Activated CD4-positive, alpha-beta T cell treated with anti-CD3 and anti-CD28 coated beads for 36 hours (primary cell): Measurements from ENCODE around the gene STAT6. TPM values are rescaled to one million over a fixed set of nuclear protein-coding genes. Genes with fewer than 3 reads are reported as not detected.

Experiments used
- ATAC-seq: fragments of 200-7000 bp; cut with Tn5 transposase; one replicate; pipeline ENCODE4 v1.10.0; 2021; ENCODE audit warnings: mild to moderate bottlenecking, moderate library complexity
- CTCF ChIA-PET: fragments of 350-600 bp; sonication (Branson Sonifier 250); formaldehyde crosslinking; loops from one replicate; lab custom pipeline; 2021; ENCODE audit warnings: antibody characterized with exemption; lab: Charles Lee
- POLR2A ChIA-PET: fragments of 350-600 bp; sonication (Branson Sonifier 250); formaldehyde crosslinking; loops from one replicate; lab custom pipeline; 2021; ENCODE audit warnings: antibody characterized with exemption, inconsistent platforms; lab: Charles Lee
- DNase-seq: peaks from one replicate; pipeline ENCODE4 v3.0.0-alpha.2; 2020
- H3K27ac Mint-ChIP-seq: one replicate; pipeline ENCODE4 v1.8.0; 2021; ENCODE audit warnings: mixed read lengths
- H3K27me3 Mint-ChIP-seq: one replicate; pipeline ENCODE4 v1.8.0; 2021; ENCODE audit warnings: mixed read lengths
- H3K36me3 Mint-ChIP-seq: one replicate; pipeline ENCODE4 v1.8.0; 2021; ENCODE audit warnings: low read depth, mixed read lengths
- H3K4me1 Mint-ChIP-seq: one replicate; pipeline ENCODE4 v1.8.0; 2021; ENCODE audit warnings: mixed read lengths
- H3K4me3 Mint-ChIP-seq: one replicate; pipeline ENCODE4 v1.8.0; 2021; ENCODE audit warnings: mild to moderate bottlenecking, moderate library complexity, mixed read lengths
- H3K9me3 Mint-ChIP-seq: one replicate; pipeline ENCODE4 v1.8.0; 2021; ENCODE audit warnings: low read depth, mixed read lengths
- intact Hi-C, 2 experiments: fragments of 100-400 bp; cut with DNase I in 1 of 2; cut with micrococcal nuclease in 1 of 2; formaldehyde crosslinking; loops; one replicate each; pipeline versions ENCODE4 v1.14.2 to v1.15.1; 2022 to 2024; cut with DNase I, micrococcal nuclease
- total RNA-seq, 2 experiments: library from RNA; stranded (reverse); gene quantifications; one replicate each; pipeline ENCODE4 v1.2.3, GENCODE V29; 2021

Gene STAT6
- total RNA-seq, 2 experiments from 2014 or later = 250 to 288 TPM

DNA sequence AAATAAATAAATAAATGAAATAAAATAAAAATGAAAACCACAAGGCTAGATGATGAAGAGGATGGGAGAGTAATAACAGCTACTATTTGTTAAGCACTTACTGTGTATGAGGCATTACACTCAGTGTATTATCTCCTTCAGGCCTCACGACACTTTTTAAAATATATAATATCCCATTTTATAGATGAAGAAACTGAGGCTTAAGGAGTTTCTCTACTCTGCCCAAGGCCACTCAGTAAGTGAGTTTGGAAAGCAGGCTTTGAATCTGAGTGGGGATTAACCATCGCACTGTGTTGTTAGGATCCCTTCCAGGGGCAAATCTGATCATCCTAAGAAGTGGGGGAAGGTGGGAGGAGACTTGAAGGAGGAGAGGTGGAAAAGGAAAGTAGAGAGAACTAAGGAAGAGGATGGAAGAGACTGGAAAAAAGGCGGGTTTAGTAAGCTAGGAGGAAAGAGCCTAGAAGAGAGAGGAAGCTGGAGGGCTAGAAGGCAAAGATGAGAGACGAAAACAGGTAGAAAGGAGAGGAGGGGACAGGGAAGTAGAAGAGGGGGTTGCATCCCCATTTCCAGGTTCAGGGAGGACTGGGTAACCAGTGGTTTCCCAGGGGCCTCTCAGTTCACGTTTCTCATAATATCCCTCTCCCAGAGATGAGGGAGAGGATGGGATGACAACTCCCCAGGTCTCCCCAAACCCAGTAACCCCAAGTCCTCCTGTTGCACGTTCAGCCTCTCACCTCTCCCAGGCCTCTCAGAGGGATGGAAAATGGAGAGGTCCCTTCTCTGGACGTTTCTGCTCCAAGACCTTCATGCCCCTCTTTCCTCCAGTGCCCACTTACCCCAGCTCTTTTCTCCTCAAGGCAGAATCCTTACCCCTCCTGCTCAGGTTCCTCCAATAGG lies 1.7 kb downstream of the STAT6 start:
- POLR2A ChIA-PET = interaction anchor here (0.7 to 3.0 kb wide), 4 partner anchors 18 to 349 kb away, joined by 3 to 15 read pairs (median 3); partner anchors contain the start of genes LRP1 and NAB2
- Mint-ChIP-seq H3K36me3 (peaks cover 56% of the 10 kb centered on the region), H3K4me3 (peak overlapping the region; percentile 98), H3K27ac (peak overlapping the region; percentile 97), H3K4me1 (peaks cover 63% of the 10 kb centered on the region), H3K27me3 (no peaks in the 10 kb centered on the region), H3K9me3 (no peaks in the 10 kb centered on the region)
- no peak for ATAC-seq
- no peak for DNase-seq
- intact Hi-C loops = loop anchor here (1.0 to 5.0 kb wide), 5 partner anchors 15 to 473 kb away; partner anchors contain the start of genes PRIM1 (in 1 of the 2) and PTGES3 (in 1 of the 2)
- CTCF ChIA-PET = interaction anchor here (0.7 to 24.0 kb wide), 9 partner anchors 9 to 347 kb away, joined by 3 to 411 read pairs (median 13); partner anchors contain the start of gene NEMP1

DNA sequence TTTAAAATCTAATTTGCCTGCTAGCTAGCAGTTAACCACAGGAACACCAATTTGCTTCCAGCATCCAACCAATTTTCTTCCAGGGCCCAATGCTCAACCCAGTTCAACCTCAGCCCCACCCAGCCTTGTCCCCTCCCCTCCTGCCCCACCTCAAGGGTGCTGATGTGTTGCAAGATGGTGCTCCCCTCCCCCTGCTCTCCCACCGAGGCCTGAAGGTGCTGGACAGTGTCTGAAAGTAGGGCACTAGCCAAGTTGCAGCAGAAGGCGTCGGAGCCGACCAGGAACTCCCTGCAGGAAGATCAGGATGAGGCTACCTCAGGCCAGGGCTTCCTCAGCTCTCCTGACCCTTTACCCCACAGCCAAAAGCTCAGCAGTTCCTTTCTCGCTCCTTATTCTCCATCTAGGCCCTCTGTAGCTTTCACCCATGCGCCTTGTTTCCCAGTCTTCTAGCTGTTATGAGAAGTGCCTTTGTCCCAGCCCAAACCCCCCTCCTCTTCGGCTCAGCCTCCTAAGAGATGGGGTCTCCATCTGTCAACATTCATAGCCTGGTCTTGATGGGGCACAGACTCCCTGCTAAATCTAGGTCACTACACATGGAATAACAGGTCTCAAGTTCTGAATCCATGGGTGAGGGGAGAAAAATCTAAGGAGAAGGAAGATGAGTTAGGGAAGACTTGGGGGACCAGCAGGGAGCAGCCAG lies 3.6 kb downstream of the STAT6 start:
- H3K27ac Mint-ChIP-seq = peak overlapping the region; percentile 81
- ChIA-PET CTCF (interaction anchor here (1.1 to 24.0 kb wide), 7 partner anchors 8 to 346 kb away, joined by 3 to 411 read pairs (median 4); partner anchors contain the start of gene NEMP1), POLR2A (interaction anchor here (1.2 kb wide), 1 partner anchor 38 kb away, joined by 3 read pairs; no protein-coding TSS in a partner anchor)
- peak overlapping the region; percentile 22 for H3K4me3 Mint-ChIP-seq
- ATAC-seq (no peak), DNase-seq (no peak)
- H3K4me1 Mint-ChIP-seq = peaks cover 69% of the 10 kb centered on the region
- no peaks in the 10 kb centered on the region for H3K9me3 Mint-ChIP-seq
- intact Hi-C loops = no loop called here
- no peaks in the 10 kb centered on the region for H3K27me3 Mint-ChIP-seq
- peaks cover 67% of the 10 kb centered on the region for H3K36me3 Mint-ChIP-seq

DNA sequence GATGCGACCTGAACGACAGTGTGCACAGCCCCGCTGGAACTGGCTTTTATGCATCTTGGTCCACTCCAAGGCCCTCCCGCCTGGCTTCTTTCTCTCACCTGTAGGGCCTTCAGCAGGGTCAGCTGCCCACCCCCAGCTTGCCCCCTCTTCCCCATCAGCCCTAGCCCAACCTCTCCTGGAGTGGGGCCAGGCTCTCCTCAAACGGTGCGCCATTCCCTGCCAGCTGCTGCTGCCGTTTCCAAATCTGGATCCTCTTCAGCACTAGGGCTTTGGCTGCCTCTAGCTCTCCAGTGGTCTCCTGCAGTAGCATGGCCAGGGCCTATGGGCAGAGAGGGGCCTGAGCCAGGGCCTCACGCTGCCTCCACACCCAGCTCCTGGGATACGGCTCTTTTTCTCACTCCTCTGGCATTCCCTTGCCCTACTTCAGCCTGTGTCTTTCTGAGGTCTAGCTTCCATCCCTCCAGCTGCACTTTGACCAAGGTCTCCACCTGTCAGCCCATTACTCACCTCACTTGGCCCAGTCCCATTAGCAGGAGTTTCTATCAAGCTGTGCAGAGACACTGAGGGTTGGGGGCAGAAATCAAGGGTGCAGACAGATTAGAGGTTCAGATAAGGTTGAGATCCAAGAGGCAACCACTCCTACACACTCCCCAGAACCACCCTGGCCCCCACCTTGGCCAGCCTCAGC lies 5.0 kb downstream of the STAT6 start:
- POLR2A ChIA-PET = no interaction called here
- H3K4me3 Mint-ChIP-seq = no peak overlapping the region

DNA sequence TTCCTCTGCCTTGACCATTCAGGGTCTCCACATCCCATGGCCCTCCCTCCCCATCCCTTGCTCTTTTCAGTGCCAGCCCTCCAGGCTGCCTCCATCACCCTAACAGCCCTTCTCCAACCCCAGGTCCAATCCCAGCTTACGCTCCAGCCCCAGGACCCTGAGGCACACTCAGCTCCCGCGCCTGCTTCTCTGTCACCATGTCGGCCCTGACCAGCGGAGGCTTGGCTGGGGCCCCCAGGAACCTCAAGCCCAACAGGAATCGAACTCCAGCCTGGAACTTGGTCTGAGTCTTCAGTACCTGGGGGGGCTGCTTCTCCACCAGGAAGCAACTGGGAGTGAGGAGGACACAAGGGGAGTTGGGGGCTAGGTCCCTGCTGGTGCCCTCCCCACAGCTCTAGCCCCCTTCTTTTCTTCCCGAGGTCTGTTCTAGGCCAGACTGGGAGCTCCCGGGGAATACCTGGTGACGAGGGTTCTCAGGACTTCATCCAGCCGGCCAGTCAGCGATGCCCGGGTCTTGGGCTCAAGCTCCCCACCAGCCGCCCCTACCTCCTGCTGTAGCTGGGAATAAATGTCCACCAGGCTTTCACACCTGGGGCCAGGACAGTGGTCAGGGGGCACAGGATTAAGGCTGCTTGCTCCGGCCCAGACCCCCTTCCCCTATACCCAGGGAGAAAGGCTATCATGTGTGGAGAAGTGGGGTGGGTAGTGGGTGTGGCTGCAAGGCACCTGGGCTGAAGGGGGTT lies 6.0 kb downstream of the STAT6 start:
- CTCF ChIA-PET = interaction anchor here (2.6 to 24.0 kb wide), 2 partner anchors 18 to 33 kb away, joined by 12 to 411 read pairs; partner anchors contain the start of gene NEMP1
- no peaks in the 10 kb centered on the region for H3K9me3 Mint-ChIP-seq
- no peak overlapping the region for H3K4me3 Mint-ChIP-seq
- ATAC-seq (no peak), DNase-seq (no peak)
- POLR2A ChIA-PET = no interaction called here
- H3K36me3 Mint-ChIP-seq = peaks cover 71% of the 10 kb centered on the region
- no peaks in the 10 kb centered on the region for H3K27me3 Mint-ChIP-seq
- peak overlapping the region; percentile 38 for H3K27ac Mint-ChIP-seq
- intact Hi-C loops = no loop called here
- H3K4me1 Mint-ChIP-seq = peaks cover 72% of the 10 kb centered on the region

More for the DNA sequence above, 5.0 kb downstream of the STAT6 start:
- DNase-seq = no peak
- no peaks in the 10 kb centered on the region for H3K9me3 Mint-ChIP-seq
- peaks cover 75% of the 10 kb centered on the region for H3K36me3 Mint-ChIP-seq
- CTCF ChIA-PET = interaction anchor here (1.9 to 24.0 kb wide), 3 partner anchors 10 to 34 kb away, joined by 6 to 411 read pairs (median 12); partner anchors contain the start of gene NEMP1
- H3K4me1 Mint-ChIP-seq = peaks cover 70% of the 10 kb centered on the region
- no peaks in the 10 kb centered on the region for H3K27me3 Mint-ChIP-seq
- intact Hi-C loops = no loop called here
- no peak overlapping the region for H3K27ac Mint-ChIP-seq
- no peak for ATAC-seq

DNA sequence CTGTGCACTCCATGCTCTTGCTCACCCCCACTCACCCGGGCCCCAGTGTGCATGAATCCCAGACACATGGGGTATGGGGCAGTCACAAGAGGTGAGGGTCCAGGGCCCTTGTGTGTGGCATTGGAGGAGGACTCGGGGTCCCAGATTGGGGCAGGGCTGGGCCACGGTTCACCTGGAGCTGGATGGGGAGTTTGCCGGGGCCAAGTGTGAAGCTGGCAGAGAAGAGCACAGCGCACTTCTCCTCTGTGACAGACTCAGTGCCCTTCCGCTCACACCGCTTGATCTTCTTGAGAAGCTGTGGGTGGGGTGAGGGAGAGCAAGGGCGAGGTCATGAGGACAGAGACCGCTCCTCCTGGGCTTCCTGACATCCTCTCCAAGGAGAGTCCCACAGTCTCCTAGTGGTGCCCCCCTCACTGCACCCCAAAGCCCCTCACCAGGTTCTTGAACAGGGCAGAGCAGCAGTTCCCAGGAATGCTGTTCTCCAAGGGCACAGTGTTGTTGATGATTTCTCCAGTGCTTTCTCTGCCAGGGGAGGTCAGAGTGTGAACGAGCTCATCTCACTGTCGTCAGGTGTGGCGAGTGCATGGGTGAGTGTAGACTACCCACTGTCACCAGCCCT lies 6.8 kb downstream of the STAT6 start:
- H3K4me1 Mint-ChIP-seq = peaks cover 65% of the 10 kb centered on the region
- H3K4me3 Mint-ChIP-seq = no peak overlapping the region
- no peak for ATAC-seq
- intact Hi-C loops = no loop called here
- H3K36me3 Mint-ChIP-seq = peaks cover 71% of the 10 kb centered on the region
- peak overlapping the region; percentile 38 for H3K27ac Mint-ChIP-seq
- H3K9me3 Mint-ChIP-seq = no peaks in the 10 kb centered on the region
- DNase-seq = no peak
- ChIA-PET POLR2A (interaction anchor here (0.9 kb wide), 1 partner anchor 8 kb away, joined by 3 read pairs; no protein-coding TSS in a partner anchor), CTCF (interaction anchor here (0.6 to 24.0 kb wide), 8 partner anchors 8 to 102 kb away, joined by 3 to 411 read pairs (median 4); partner anchors contain the start of gene NEMP1)
- no peaks in the 10 kb centered on the region for H3K27me3 Mint-ChIP-seq

DNA sequence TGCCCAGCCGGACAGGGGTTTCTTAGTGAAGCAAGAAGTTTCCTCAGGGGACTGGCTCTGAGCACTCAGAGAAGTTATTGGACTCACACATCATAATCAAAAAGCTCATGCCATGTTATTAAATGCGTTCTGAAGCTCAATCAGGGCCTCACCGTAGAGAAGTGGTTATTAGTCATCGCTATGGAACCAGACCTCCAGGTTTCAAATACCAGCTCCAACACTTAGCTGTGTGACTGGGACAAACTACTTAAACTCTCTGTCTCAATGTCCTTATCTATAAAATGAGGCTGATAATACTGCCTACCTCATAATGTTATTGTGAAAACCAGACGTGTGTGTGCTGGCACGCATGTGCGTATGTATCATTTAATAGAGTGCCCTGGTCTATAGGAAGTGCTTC lies 7.3 kb downstream of the STAT6 start:
- no peaks in the 10 kb centered on the region for H3K9me3 Mint-ChIP-seq
- H3K27me3 Mint-ChIP-seq = no peaks in the 10 kb centered on the region
- peak overlapping the region; percentile 38 for H3K27ac Mint-ChIP-seq
- DNase-seq (no peak), ATAC-seq (peak; percentile 43)
- ChIA-PET CTCF (interaction anchor here (0.7 to 24.0 kb wide), 7 partner anchors 8 to 101 kb away, joined by 3 to 411 read pairs (median 4); partner anchors contain the start of gene NEMP1), POLR2A (interaction anchor here (0.9 kb wide), 1 partner anchor 8 kb away, joined by 3 read pairs; no protein-coding TSS in a partner anchor)
- H3K4me3 Mint-ChIP-seq = no peak overlapping the region
- intact Hi-C loops = no loop called here
- H3K4me1 Mint-ChIP-seq = peaks cover 63% of the 10 kb centered on the region
- peaks cover 75% of the 10 kb centered on the region for H3K36me3 Mint-ChIP-seq

DNA sequence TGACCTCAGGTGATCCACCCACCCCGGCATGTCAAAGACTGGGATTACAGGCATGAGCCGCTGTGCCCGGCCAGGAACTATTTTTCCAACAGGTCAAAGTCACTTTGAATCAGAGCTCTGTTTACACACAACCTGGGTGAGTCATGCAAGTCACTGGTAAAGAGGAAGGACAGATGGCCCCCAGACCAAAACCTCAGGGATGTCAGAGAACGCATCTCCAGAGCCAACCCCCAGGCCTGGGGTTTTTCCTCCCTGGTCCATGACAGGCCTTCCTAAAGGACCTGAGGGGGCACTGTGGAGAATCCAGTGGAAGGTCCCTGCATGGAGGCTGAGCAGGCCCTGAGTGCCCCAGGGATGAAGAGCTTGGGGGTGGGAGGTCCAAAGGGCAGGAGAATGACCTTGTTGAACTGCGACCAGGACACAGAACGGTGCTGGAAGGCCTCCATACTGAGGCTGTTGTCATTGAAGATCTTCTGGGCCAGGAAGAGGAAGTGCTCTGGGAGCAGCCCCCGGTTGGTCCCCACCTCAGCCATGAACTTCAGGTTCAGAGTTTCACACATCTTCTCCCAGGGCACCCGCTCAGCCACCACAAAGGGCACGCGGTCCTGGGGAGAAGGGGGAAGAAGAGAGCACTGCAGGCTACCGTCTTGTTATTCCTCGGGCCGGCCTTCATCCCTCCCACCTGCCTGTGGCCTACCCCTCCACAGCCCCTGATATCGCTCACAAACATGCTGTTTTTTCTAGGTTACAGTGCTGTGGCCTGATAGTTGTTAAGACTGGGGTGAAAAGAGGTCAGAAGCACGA lies 9.1 kb downstream of the STAT6 start:
- Mint-ChIP-seq H3K27ac (peak overlapping the region; percentile 58), H3K4me1 (peaks cover 46% of the 10 kb centered on the region), H3K36me3 (peaks cover 72% of the 10 kb centered on the region), H3K9me3 (no peaks in the 10 kb centered on the region), H3K27me3 (no peaks in the 10 kb centered on the region), H3K4me3 (no peak overlapping the region)
- CTCF ChIA-PET = interaction anchor here (4.4 to 24.0 kb wide), 2 partner anchors 9 to 30 kb away, joined by 21 to 411 read pairs; partner anchors contain the start of genes NEMP1 and STAT6
- no peak for DNase-seq
- POLR2A ChIA-PET = no interaction called here
- intact Hi-C loops = no loop called here
- no peak for ATAC-seq

DNA sequence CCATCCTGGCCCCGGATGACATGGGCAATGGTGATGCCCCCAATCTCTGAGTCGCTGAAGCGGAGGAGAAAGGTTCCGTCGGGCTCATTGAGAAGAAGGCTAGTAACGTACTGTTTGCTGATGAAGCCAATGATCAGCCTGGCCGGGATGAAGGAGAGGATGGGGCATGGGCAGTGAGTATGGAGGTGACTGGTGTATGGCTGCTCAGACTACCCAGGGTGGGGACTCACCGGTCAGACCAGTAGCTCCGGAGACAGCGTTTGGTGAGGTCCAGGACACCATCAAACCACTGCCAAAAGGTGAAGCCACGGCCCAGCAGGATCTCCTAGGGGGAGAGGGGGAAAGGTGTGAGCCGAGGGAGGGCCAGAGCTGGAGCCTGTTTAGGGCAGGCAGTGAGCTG lies 11.4 kb downstream of the STAT6 start:
- DNase-seq (no peak), ATAC-seq (no peak)
- H3K9me3 Mint-ChIP-seq = no peaks in the 10 kb centered on the region
- H3K36me3 Mint-ChIP-seq = peaks cover 68% of the 10 kb centered on the region
- no peaks in the 10 kb centered on the region for H3K27me3 Mint-ChIP-seq
- CTCF ChIA-PET = interaction anchor here (0.6 to 24.0 kb wide), 6 partner anchors 9 to 54 kb away, joined by 3 to 411 read pairs (median 5); partner anchors contain the start of genes NEMP1 and STAT6
- peak overlapping the region; percentile 11 for H3K27ac Mint-ChIP-seq
- POLR2A ChIA-PET = no interaction called here
- intact Hi-C loops = no loop called here
- peaks cover 39% of the 10 kb centered on the region for H3K4me1 Mint-ChIP-seq
- H3K4me3 Mint-ChIP-seq = no peak overlapping the region

DNA sequence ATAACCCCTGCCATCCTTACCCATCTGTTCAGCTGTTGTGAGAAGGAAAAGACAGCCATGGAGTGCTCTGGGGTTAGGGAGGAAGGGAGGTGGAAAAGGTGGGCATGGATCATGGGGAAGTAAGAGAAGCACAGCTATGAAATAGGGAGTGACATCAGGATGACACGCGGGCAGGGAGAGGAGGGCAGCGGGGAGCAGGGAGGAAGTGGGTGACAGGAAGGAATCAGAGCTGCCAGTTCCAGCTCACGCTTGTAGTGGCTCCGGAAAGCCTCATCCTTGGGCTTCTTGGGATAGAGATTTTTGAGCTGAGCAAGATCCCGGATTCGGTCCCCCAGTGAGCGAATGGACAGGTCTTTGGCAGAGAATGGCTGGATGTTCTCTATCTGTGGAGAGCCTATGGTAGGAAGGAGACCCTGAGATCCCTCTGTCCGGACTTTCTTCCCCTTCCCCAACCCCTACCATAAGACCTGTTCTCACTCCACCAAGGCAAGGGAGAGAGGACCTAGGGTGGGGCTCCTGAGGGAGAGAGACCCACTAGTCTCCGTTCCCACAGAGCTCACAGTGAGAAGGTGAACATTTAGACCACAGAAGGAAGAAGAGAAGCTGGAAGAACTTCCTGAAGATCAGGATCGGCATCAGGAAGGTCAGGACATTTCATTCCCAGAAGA lies 12.0 kb downstream of the STAT6 start:
- Mint-ChIP-seq H3K27me3 (no peaks in the 10 kb centered on the region), H3K4me1 (peaks cover 39% of the 10 kb centered on the region), H3K4me3 (no peak overlapping the region), H3K36me3 (peaks cover 63% of the 10 kb centered on the region), H3K27ac (peak overlapping the region; percentile 84), H3K9me3 (no peaks in the 10 kb centered on the region)
- no peak for DNase-seq
- no peak for ATAC-seq
- intact Hi-C loops = no loop called here
- CTCF ChIA-PET = interaction anchor here (1.0 to 24.0 kb wide), 6 partner anchors 9 to 27 kb away, joined by 3 to 411 read pairs (median 4); partner anchors contain the start of genes NEMP1 and STAT6
- POLR2A ChIA-PET = interaction anchor here (0.6 to 0.8 kb wide), 2 partner anchors 20 to 25 kb away, joined by 3 read pairs; partner anchors contain the start of gene NEMP1
